Measurements from ENCODE around the gene DICER1. TPM values are rescaled to one million over a fixed set of nuclear protein-coding genes. Genes with fewer than 3 reads are reported as not detected.

The DICER1 gene
- total and polyA plus RNA-seq, 11 donors = 5.4 to 57.9 (median 29.3) TPM

GRCh38 chr14:95106971-95107370 lies 50.4 kb downstream of the DICER1 start:
- Histone ChIP-seq H3K27me3 (no peaks in the 10 kb centered on the region), H3K36me3 (peaks cover 0 to 100% (median 99%) of the 10 kb centered on the region in 9 donors), H3K4me1 (peaks cover 0 to 6% (median 0%) of the 10 kb centered on the region in 12 donors), H3K4me3 (no peak overlapping the region), H3K9me3 (no peaks in the 10 kb centered on the region), H3K27ac (no peak overlapping the region)
- ATAC-seq = no peak
- no peak for DNase-seq
- TF ChIP-seq POLR2A (IDR thresholded peaks at IDR 0.05) (no peak), CTCF (IDR thresholded peaks at IDR 0.05) (no peak)
- intact Hi-C loops (cut with DNase I) = loop anchor here in 4 of 10 donors (10.0 kb wide), 2 partner anchors 88 to 328 kb away; no protein-coding TSS in a partner anchor
- WGBS, 4 donors = 91% methylated on average over 7 of the region's 7 CpGs

DNA sequence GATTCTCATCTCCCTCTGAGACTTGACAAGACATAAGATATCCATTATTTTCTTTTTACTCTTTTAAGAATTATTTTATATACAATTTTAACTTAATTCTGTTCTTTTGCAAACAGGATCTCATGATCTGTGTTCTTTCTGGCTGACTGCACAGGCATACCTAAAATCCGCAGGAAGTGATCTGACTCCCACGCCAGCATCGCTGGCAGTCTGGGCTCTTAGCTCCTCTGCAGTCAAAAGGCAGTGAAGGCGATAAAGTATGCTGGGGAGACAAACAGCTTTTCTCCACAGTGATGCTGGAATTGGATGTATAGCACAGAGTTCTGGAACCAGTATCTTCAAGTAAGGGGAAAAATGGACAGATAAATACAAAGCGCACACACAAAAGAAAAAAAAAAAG lies 52.4 kb downstream of the DICER1 start:
- DNase-seq (no peak), ATAC-seq (no peak)
- no peaks in the 10 kb centered on the region for H3K9me3 ChIP-seq
- WGBS, 4 donors = 88 to 92% (median 90%) methylated on average over 5 of the region's 5 CpGs
- no peak for TF ChIP-seq POLR2A (IDR thresholded peaks at IDR 0.05)
- no peak for TF ChIP-seq CTCF (IDR thresholded peaks at IDR 0.05)
- H3K27me3 ChIP-seq = no peaks in the 10 kb centered on the region
- H3K36me3 ChIP-seq = peaks cover 0 to 96% (median 85%) of the 10 kb centered on the region in 9 donors
- H3K4me1 ChIP-seq = peaks cover 0 to 23% (median 8%) of the 10 kb centered on the region in 12 donors
- no peak overlapping the region for H3K4me3 ChIP-seq
- H3K27ac ChIP-seq = no peak overlapping the region
- intact Hi-C loops (cut with DNase I) = loop anchor here in 9 of 10 donors (5.0 to 10.0 kb wide), 6 partner anchors 90 to 418 kb away; no protein-coding TSS in a partner anchor

- Histone ChIP-seq H3K27me3 (no peaks in the 10 kb centered on the region), H3K27ac (no peak overlapping the region), H3K4me3 (no peak overlapping the region), H3K36me3 (peaks cover 0 to 85% (median 63%) of the 10 kb centered on the region in 9 donors), H3K4me1 (peaks cover 0 to 36% (median 10%) of the 10 kb centered on the region in 12 donors), H3K9me3 (no peaks in the 10 kb centered on the region)
- DNase-seq (no peak), ATAC-seq (no peak)
- TF ChIP-seq CTCF (IDR thresholded peaks at IDR 0.05) (no peak), POLR2A (IDR thresholded peaks at IDR 0.05) (no peak)
- WGBS, 4 donors = 61 to 77% (median 68%) methylated on average over 5 of the region's 5 CpGs
- intact Hi-C loops (cut with DNase I) = loop anchor here in 9 of 10 donors (5.0 to 10.0 kb wide), 6 partner anchors 92 to 415 kb away; no protein-coding TSS in a partner anchor
These were observed 54.7 kb downstream of the DICER1 start for GRCh38 chr14:95102680-95103044.

DNA sequence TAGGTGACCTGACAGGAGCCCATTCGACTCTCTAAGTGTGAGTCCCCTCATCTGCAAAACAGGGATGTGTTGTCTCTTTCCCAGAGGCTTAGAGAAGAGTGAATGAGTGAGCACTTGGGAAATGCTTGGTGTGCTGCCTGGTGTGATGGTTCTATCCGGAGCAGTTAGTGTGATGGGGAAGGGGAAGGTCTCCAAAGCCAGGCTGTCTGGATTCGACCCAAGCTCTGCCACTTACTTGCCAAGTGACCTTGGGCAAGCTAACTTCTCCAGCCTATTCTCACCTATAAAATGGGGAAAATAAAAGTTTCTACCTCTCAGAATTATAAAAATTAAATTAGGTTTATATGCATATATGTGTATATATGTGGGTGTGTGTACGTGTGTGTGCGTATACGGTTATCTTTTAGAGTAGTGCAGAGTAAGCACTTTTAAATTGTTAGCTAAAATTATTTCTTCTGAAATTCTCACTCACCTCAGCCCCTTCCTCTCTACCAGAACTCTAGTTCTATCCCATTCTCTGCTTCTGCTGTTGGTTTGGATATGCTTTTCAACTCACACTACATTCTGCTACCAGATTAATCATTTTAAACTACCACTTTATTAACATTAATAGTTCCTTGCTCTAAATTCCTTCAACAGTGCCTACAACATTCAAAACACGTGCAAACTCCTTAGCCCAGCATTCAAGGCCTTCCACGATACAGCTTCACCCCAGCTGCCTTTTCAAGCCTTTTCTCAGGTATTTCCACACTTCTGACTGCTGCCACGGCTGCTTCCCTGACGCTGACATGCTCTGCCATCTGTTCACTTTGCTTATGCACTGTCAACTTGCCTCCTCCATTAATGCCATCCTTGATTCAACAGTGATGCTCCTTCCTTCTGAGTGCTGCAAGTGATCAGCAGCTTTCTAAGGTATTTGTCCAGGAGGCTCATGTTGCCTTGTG lies 55.3 kb downstream of the DICER1 start:
- Histone ChIP-seq H3K4me3 (no peak overlapping the region), H3K9me3 (no peaks in the 10 kb centered on the region), H3K27ac (no peak overlapping the region), H3K36me3 (peaks cover 0 to 79% (median 56%) of the 10 kb centered on the region in 9 donors), H3K27me3 (no peaks in the 10 kb centered on the region), H3K4me1 (peaks cover 0 to 36% (median 11%) of the 10 kb centered on the region in 12 donors)
- TF ChIP-seq CTCF (IDR thresholded peaks at IDR 0.05) = no peak
- no peak for TF ChIP-seq POLR2A (IDR thresholded peaks at IDR 0.05)
- 87 to 90% (median 88%) methylated on average over 10 of the region's 10 CpGs for WGBS, 4 donors
- DNase-seq = no peak
- intact Hi-C loops (cut with DNase I) = loop anchor here in 9 of 10 donors (5.0 to 10.0 kb wide), 6 partner anchors 93 to 415 kb away; no protein-coding TSS in a partner anchor
- peak in 1 of 4 donors; percentile 29 for ATAC-seq

Measured in heart left ventricle (tissue), 16 donors.